ENCODE data around the gene GAPVD1.
"Not testable (repeated sequence)": the region's sequence is repeated elsewhere in the genome, so short reads cannot be mapped to it uniquely, and the experiment has no call there.

GAPVD1 gene

DNA sequence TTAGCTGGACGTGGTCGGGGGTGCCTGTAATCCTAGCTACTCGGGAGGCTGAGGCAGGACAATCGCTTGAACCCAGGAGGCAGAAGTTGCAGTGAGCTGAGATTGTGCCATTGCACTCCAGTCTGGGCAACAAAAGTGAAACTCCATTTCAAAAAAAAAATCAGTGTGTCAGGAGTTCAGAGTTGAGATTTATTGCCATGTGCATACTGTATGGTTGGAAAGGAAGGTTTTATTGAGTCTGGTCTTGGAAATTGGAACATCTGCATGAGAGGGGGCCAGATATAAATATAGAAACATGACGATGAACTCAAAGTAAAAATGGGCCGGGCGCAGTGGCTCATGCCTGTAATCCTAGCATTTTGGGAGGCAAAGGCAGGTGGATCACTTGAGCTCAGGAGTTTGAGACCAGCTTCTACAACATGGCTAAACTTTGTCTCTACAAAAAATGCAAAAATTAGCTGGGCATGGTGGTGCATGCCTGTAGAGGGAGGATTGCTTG lies 25.4 kb downstream of the GAPVD1 start:
- peaks cover 15% of the 10 kb centered on the region for H3K4me1 ChIP-seq (ENCODE audit: control insufficient read depth, insufficient read depth, low read length)
- not testable (repeated sequence) for H3K9ac ChIP-seq (ENCODE audit: low read length); H3K4me3 ChIP-seq (ENCODE audit: low read length); H3K9me3 ChIP-seq (ENCODE audit: control insufficient read depth, low read length); H3K27me3 ChIP-seq (ENCODE audit: control insufficient read depth, insufficient read depth, low read length); H3K36me3 ChIP-seq (ENCODE audit: control insufficient read depth, insufficient read depth, low read length)

DNA sequence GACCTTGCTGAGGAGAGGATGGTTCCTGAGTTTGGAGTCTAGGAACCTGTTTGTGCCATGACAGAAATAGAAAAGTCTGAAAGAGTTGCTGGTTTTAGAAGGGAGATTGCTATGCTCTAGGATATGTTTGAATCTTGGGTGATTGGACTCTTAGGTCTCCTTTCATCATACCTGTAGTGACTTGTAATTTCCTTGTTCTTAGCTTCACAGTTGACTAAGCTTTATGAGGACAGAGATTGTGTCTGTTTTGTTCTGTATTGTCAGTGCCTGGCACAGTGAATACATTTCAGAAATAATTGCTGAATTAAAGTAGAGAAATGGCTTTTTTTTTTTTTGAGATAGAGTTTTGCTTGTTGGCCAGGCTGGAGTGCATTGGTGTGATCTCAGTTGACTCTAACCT lies 31.5 kb downstream of the GAPVD1 start:
- H3K9me3 ChIP-seq (ENCODE audit: control insufficient read depth, low read length): no peaks in the 10 kb centered on the region
- H3K4me1 ChIP-seq (ENCODE audit: control insufficient read depth, insufficient read depth, low read length): no peaks in the 10 kb centered on the region
- H3K4me3 ChIP-seq (ENCODE audit: low read length): no peak overlapping the region
- no peaks in the 10 kb centered on the region for H3K27me3 ChIP-seq (ENCODE audit: control insufficient read depth, insufficient read depth, low read length)
- no peaks in the 10 kb centered on the region for H3K36me3 ChIP-seq (ENCODE audit: control insufficient read depth, insufficient read depth, low read length)
- H3K9ac ChIP-seq (ENCODE audit: low read length): no peak overlapping the region

DNA sequence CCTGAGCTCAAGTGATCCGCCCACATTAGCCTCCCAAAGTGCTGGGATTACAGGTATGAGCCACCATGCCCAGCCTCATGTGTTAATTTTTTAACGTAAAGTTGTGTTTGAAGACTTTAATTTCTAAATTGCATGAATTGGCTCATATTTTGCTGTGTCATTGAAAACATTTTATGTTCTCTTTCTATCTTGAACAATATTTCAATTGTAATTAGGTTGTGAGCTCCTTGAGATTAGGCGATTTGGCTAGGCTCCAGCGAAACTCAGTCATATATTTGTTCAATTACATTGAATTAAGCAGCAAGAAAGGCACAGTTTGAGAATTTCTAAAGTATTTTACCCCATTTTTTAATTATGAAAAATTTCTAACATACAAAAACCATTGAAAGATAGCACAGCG lies 34.0 kb downstream of the GAPVD1 start:
- no peaks in the 10 kb centered on the region for H3K27me3 ChIP-seq (ENCODE audit: control insufficient read depth, insufficient read depth, low read length)
- no peak overlapping the region for H3K9ac ChIP-seq (ENCODE audit: low read length)
- no peak overlapping the region for H3K4me3 ChIP-seq (ENCODE audit: low read length)
- H3K4me1 ChIP-seq (ENCODE audit: control insufficient read depth, insufficient read depth, low read length): no peaks in the 10 kb centered on the region
- no peaks in the 10 kb centered on the region for H3K9me3 ChIP-seq (ENCODE audit: control insufficient read depth, low read length)
- H3K36me3 ChIP-seq (ENCODE audit: control insufficient read depth, insufficient read depth, low read length): no peaks in the 10 kb centered on the region

DNA sequence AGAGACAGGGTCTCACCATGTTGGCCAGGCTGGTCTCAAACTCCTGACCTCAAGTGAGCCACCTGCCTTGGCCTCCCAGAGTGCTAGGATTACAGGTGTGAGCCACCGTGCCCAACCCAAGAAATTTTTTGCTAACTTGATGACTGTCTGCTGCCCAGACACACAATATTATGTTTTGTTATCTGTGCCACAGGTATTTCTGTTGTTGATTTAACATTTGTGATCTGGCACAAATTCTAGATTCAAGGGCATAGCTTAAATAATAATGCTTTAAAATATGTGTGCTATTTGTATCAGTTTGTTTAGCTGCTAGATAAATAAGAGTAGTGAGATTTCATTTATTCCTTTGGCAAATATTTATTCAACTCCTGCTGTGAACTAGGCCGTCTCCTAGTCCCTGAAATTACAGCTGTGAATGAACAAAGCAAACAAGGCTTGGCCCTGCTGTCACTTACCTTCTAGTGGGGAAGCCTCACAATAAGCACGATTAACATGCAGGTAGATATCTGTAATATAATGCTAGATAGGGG lies 35.3 kb downstream of the GAPVD1 start:
- Histone ChIP-seq H3K9ac (ENCODE audit: low read length) (no peak overlapping the region), H3K36me3 (ENCODE audit: control insufficient read depth, insufficient read depth, low read length) (no peaks in the 10 kb centered on the region), H3K4me1 (ENCODE audit: control insufficient read depth, insufficient read depth, low read length) (no peaks in the 10 kb centered on the region), H3K27me3 (ENCODE audit: control insufficient read depth, insufficient read depth, low read length) (no peaks in the 10 kb centered on the region), H3K9me3 (ENCODE audit: control insufficient read depth, low read length) (no peaks in the 10 kb centered on the region), H3K4me3 (ENCODE audit: low read length) (no peak overlapping the region)

DNA sequence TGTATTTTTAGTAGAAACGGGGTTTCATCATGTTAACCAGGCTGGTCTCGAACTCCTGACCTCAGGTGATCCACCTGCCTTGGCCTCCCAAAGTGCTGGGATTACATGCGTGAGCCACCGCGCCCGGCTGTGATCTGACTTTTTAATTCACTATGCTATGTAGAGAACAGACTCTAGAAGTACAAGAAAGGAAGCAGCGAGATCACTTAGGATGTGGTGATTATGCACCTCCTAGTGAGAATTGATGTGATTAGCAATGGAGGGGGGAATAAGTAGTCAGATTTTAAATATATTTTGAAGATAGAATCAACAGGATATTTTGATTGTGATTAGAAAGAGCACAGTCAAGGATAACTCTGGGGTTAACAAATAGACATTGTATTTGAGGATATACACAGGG lies 36.3 kb downstream of the GAPVD1 start:
- H3K36me3 ChIP-seq (ENCODE audit: control insufficient read depth, insufficient read depth, low read length): no peaks in the 10 kb centered on the region
- no peaks in the 10 kb centered on the region for H3K9me3 ChIP-seq (ENCODE audit: control insufficient read depth, low read length)
- H3K9ac ChIP-seq (ENCODE audit: low read length): no peak overlapping the region
- no peaks in the 10 kb centered on the region for H3K4me1 ChIP-seq (ENCODE audit: control insufficient read depth, insufficient read depth, low read length)
- H3K4me3 ChIP-seq (ENCODE audit: low read length): no peak overlapping the region
- H3K27me3 ChIP-seq (ENCODE audit: control insufficient read depth, insufficient read depth, low read length): no peaks in the 10 kb centered on the region

DNA sequence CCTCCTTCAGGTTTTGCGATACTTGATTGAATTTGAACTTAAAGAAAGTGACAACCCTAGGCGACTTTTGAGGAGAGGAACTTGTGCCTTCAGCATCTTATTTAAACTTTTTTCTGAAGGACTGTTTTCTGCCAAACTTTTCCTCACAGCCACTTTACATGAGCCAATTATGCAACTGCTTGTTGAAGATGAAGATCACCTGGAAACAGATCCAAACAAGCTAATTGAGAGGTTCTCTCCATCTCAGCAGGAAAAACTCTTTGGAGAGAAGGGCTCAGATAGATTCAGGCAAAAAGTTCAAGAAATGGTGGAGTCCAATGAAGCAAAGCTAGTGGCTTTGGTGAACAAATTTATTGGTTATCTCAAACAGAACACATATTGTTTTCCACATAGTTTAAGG lies 40.6 kb downstream of the GAPVD1 start:
- no peaks in the 10 kb centered on the region for H3K36me3 ChIP-seq (ENCODE audit: control insufficient read depth, insufficient read depth, low read length)

DNA sequence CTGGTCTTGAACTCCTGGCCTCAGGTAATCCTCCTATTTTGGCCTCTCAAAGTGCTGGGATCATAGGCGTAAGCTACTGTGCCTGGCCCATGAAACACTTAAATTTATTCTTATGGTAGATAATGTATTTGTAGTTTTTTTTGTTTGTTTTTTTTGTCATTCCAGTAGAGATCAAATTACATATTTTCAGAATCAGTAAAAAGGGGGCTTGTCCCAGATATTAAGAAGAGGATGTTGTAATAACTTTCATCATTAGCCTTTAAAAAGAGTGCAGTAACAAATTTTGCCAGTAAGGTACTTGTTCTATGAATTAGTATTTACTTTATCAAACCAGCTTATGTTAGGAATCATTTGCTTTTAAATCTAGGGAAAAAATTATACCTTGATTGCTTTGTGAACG lies 42.6 kb downstream of the GAPVD1 start:
- H3K4me3 ChIP-seq (ENCODE audit: low read length): no peak overlapping the region
- no peaks in the 10 kb centered on the region for H3K27me3 ChIP-seq (ENCODE audit: control insufficient read depth, insufficient read depth, low read length)
- H3K9ac ChIP-seq (ENCODE audit: low read length): no peak overlapping the region
- H3K9me3 ChIP-seq (ENCODE audit: control insufficient read depth, low read length): no peaks in the 10 kb centered on the region
- H3K36me3 ChIP-seq (ENCODE audit: control insufficient read depth, insufficient read depth, low read length): no peaks in the 10 kb centered on the region
- H3K4me1 ChIP-seq (ENCODE audit: control insufficient read depth, insufficient read depth, low read length): no peaks in the 10 kb centered on the region

More for the DNA sequence above, 40.6 kb downstream of the GAPVD1 start:
- no peaks in the 10 kb centered on the region for H3K4me1 ChIP-seq (ENCODE audit: control insufficient read depth, insufficient read depth, low read length)
- no peak overlapping the region for H3K9ac ChIP-seq (ENCODE audit: low read length)
- H3K9me3 ChIP-seq (ENCODE audit: control insufficient read depth, low read length): no peaks in the 10 kb centered on the region
- H3K4me3 ChIP-seq (ENCODE audit: low read length): no peak overlapping the region
- H3K27me3 ChIP-seq (ENCODE audit: control insufficient read depth, insufficient read depth, low read length): no peaks in the 10 kb centered on the region

DNA sequence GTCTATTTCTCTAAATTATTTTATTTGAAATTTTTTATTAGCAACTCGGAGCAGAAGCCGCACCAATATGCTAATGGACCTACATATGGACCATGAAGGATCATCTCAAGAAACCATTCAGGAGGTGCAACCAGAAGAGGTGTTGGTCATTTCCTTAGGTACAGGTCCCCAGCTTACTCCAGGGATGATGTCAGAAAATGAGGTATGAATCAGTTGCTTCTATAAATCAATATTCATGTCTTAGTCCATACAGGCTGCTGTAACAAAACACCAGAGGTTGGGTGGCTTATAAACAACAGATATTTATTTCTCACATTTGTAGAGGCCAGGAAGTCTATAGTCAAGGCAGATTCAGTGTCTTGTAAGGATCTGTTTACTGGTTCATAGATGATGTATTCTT lies 50.8 kb downstream of the GAPVD1 start:
- no peak overlapping the region for H3K9ac ChIP-seq (ENCODE audit: low read length)
- no peaks in the 10 kb centered on the region for H3K4me1 ChIP-seq (ENCODE audit: control insufficient read depth, insufficient read depth, low read length)
- H3K9me3 ChIP-seq (ENCODE audit: control insufficient read depth, low read length): no peaks in the 10 kb centered on the region
- no peak overlapping the region for H3K4me3 ChIP-seq (ENCODE audit: low read length)
- peaks cover 5% of the 10 kb centered on the region for H3K36me3 ChIP-seq (ENCODE audit: control insufficient read depth, insufficient read depth, low read length)
- H3K27me3 ChIP-seq (ENCODE audit: control insufficient read depth, insufficient read depth, low read length): no peaks in the 10 kb centered on the region

DNA sequence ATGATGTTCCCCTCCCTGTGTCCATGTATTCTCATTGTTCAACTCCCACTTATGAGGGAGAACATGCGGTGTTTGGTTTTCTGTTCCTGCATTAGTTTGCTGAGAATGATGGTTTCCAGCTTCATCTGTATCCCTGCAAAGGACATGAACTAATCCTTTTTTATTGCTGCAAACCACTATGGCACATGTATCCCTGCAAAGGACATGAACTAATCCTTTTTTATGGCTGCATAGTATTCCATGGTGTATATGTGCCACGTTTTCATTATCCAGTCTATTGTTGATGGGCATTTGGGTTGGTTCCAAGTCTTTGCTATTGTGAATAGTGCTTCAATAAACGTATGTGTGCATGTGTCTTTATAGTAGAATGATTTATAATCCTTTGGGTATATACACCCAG lies 54.7 kb downstream of the GAPVD1 start:
- not testable (repeated sequence) for H3K27me3 ChIP-seq (ENCODE audit: control insufficient read depth, insufficient read depth, low read length); H3K4me1 ChIP-seq (ENCODE audit: control insufficient read depth, insufficient read depth, low read length); H3K9ac ChIP-seq (ENCODE audit: low read length); H3K9me3 ChIP-seq (ENCODE audit: control insufficient read depth, low read length); H3K36me3 ChIP-seq (ENCODE audit: control insufficient read depth, insufficient read depth, low read length); H3K4me3 ChIP-seq (ENCODE audit: low read length)

DNA sequence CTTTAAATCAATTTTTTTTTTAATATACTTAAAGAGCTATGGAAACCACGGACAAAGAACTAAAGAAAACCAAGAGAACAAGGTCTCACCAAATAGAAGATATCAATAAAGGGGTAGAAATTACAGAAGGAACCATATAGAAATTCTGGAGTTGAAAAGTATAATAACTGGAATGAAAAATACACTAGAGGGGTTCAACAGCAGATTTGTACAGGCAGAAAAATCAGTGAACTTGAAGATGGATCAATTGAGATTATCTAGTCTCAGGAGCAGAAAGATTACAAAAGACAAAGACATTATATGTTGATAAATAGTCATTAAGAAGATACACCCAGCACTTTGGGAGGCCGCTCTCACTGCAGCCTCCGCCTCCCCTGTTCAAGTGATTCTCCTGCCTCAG lies 56.1 kb downstream of the GAPVD1 start:
- H3K9me3 ChIP-seq (ENCODE audit: control insufficient read depth, low read length): no peaks in the 10 kb centered on the region
- H3K4me1 ChIP-seq (ENCODE audit: control insufficient read depth, insufficient read depth, low read length): no peaks in the 10 kb centered on the region
- H3K27me3 ChIP-seq (ENCODE audit: control insufficient read depth, insufficient read depth, low read length): no peaks in the 10 kb centered on the region
- H3K9ac ChIP-seq (ENCODE audit: low read length): no peak overlapping the region
- peaks cover 1% of the 10 kb centered on the region for H3K36me3 ChIP-seq (ENCODE audit: control insufficient read depth, insufficient read depth, low read length)
- H3K4me3 ChIP-seq (ENCODE audit: low read length): no peak overlapping the region

DNA sequence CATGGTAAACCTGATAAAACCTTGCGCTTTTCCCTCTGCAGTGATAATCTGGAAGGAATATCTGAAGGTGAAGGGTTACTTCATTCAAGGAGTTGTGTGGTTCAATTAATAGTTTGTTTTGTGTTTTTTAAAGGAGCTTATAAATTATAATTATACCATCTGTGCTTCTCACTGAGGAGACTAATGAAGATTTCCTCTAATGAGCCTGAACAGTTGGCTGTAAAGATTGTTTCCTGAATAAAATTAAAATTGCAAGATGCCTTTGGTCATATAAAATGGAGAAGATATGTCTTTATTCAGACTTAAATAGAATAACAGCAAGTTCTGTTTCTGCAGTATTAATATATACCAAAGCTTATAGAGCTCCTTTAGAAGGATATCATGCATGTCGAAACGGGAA lies 59.9 kb downstream of the GAPVD1 start:
- H3K4me3 ChIP-seq (ENCODE audit: low read length): no peak overlapping the region
- no peaks in the 10 kb centered on the region for H3K4me1 ChIP-seq (ENCODE audit: control insufficient read depth, insufficient read depth, low read length)
- no peak overlapping the region for H3K9ac ChIP-seq (ENCODE audit: low read length)
- H3K9me3 ChIP-seq (ENCODE audit: control insufficient read depth, low read length): no peaks in the 10 kb centered on the region
- no peaks in the 10 kb centered on the region for H3K27me3 ChIP-seq (ENCODE audit: control insufficient read depth, insufficient read depth, low read length)
- no peaks in the 10 kb centered on the region for H3K36me3 ChIP-seq (ENCODE audit: control insufficient read depth, insufficient read depth, low read length)

DNA sequence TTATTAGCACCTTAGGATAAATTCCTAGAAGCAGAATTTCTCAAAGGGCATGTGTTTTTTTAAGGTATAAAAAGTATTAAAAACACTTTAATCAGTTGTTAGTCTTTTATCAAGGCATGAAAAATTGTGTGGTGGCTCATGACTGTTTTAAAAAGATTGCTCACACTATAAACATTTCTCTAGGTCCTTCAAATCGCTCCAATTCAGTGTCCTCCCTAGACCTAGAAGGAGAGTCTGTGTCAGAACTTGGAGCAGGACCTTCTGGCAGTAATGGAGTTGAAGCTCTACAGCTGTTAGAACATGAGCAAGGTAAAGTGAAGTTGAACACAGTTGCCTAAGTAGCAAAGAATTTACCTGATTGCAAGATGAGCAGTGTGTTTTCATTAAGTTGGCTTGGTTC lies 62.0 kb downstream of the GAPVD1 start:
- Histone ChIP-seq H3K9me3 (ENCODE audit: control insufficient read depth, low read length) (no peaks in the 10 kb centered on the region), H3K9ac (ENCODE audit: low read length) (no peak overlapping the region), H3K4me1 (ENCODE audit: control insufficient read depth, insufficient read depth, low read length) (no peaks in the 10 kb centered on the region), H3K4me3 (ENCODE audit: low read length) (no peak overlapping the region), H3K36me3 (ENCODE audit: control insufficient read depth, insufficient read depth, low read length) (no peaks in the 10 kb centered on the region), H3K27me3 (ENCODE audit: control insufficient read depth, insufficient read depth, low read length) (no peaks in the 10 kb centered on the region)

DNA sequence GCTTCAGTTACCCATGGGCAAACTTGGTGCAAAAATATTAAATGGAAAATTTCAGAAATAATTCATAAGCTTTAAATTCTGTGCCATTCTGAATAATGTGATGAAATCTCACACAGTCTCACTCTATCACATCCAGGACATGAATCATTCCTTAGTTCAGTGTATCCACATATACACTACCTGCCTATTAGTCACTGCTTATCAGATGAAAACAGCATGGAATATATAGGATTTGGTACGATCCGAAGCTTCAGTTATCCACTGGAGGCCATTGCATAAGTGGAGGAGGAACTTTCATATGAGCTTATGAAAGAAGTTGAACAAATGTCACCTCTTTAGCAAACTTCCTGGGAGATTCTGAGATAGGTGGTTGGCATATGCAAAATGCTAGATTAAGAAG lies 64.2 kb downstream of the GAPVD1 start:
- H3K36me3 ChIP-seq (ENCODE audit: control insufficient read depth, insufficient read depth, low read length): no peaks in the 10 kb centered on the region
- no peaks in the 10 kb centered on the region for H3K4me1 ChIP-seq (ENCODE audit: control insufficient read depth, insufficient read depth, low read length)
- H3K9me3 ChIP-seq (ENCODE audit: control insufficient read depth, low read length): no peaks in the 10 kb centered on the region
- no peaks in the 10 kb centered on the region for H3K27me3 ChIP-seq (ENCODE audit: control insufficient read depth, insufficient read depth, low read length)
- H3K9ac ChIP-seq (ENCODE audit: low read length): no peak overlapping the region
- H3K4me3 ChIP-seq (ENCODE audit: low read length): no peak overlapping the region

All from mucosa of stomach (tissue), 1 donor.